ENCODE measurements around the gene C1orf159. TPM values are rescaled to one million over a fixed set of nuclear protein-coding genes. Genes with fewer than 3 reads are reported as not detected.
"Not testable (repeated sequence)": the region's sequence is repeated elsewhere in the genome, so short reads cannot be mapped to it uniquely, and the experiment has no call there.

C1orf159 gene
- total and polyA plus RNA-seq, 2 experiments from 2014 or later = 9.6 to 21.5 TPM

GRCh38 chr1:1098681-1099421 is 17.0 kb downstream of the C1orf159 start (continued):
- TF ChIP-seq CTCF (conservative IDR thresholded peaks at IDR 0.05; ENCODE audit: low read depth in 2 of 2) (no peak), ZNF114 (CRISPR knock-in tag; IDR thresholded peaks at IDR 0.05) (no peak), ETS1 (IDR thresholded peaks at IDR 0.05) (no peak), STAT1 (IDR thresholded peaks at IDR 0.05; ENCODE audit: unreplicated experiment) (no peak)

GRCh38 chr1:1096136-1096535 is 19.8 kb downstream of the C1orf159 start:
- peaks cover 12% of the 10 kb centered on the region; the same call in 2 of the 3 replicates for H3K36me3 Mint-ChIP-seq (ENCODE audit: low read depth)

GRCh38 chr1:1094981-1095380 is 20.9 kb downstream of the C1orf159 start:
- TF ChIP-seq NANOG (IDR thresholded peaks at IDR 0.05; ENCODE audit: borderline replicate concordance) (no peak), ZNF462 (CRISPR knock-in tag; IDR thresholded peaks at IDR 0.05) (no peak), ETS1 (IDR thresholded peaks at IDR 0.05) (no peak)
- Histone ChIP-seq H3K9me2 (ENCODE audit: insufficient read depth) (no peaks in the 10 kb centered on the region), H3K4me3 (no peak overlapping the region), H2AFZ (no peak overlapping the region), H3K4me2 (no peak overlapping the region), H3K36me3 (ENCODE audit: insufficient read depth) (no peaks in the 10 kb centered on the region), H3K27ac (ENCODE audit: low read depth) (no peak overlapping the region), H3K27me3 (ENCODE audit: insufficient read depth) (peaks cover 11% of the 10 kb centered on the region; the same call in 1 of the 2 replicates), H3F3A (replicated peaks; ENCODE audit: low read depth) (no peaks in the 10 kb centered on the region), H3K79me2 (replicated peaks; ENCODE audit: insufficient read depth) (no peaks in the 10 kb centered on the region), H3K4me1 (ENCODE audit: insufficient read depth) (no peaks in the 10 kb centered on the region), H4K20me1 (replicated peaks; ENCODE audit: insufficient read depth) (no peaks in the 10 kb centered on the region)
- Mint-ChIP-seq H3K4me3 (no peak overlapping the region), H3K36me3 (ENCODE audit: low read depth) (peaks cover 6% of the 10 kb centered on the region; the same call in 2 of the 3 replicates), H3K9me3 (peaks cover 33% of the 10 kb centered on the region), H3K27me3 (ENCODE audit: insufficient read depth, low read depth, poor library complexity) (peaks cover 12% of the 10 kb centered on the region), H3K27ac (no peak overlapping the region), H3K4me1 (no peaks in the 10 kb centered on the region)
- ATAC-seq = no peak
- DNase-seq (ENCODE audit: low spot score) = no peak

More at GRCh38 chr1:1096136-1096535, 19.8 kb downstream of the C1orf159 start:
- not testable (repeated sequence) for H3K79me2 ChIP-seq (replicated peaks; ENCODE audit: insufficient read depth); H2AFZ ChIP-seq; H3K27ac Mint-ChIP-seq; H3K4me2 ChIP-seq; H3K4me3 ChIP-seq; H3K4me1 ChIP-seq (ENCODE audit: insufficient read depth); H3K4me1 Mint-ChIP-seq; H3K9me2 ChIP-seq (ENCODE audit: insufficient read depth); H3K36me3 ChIP-seq (ENCODE audit: insufficient read depth); DNase-seq (ENCODE audit: low spot score); H3F3A ChIP-seq (replicated peaks; ENCODE audit: low read depth); H3K27ac ChIP-seq (ENCODE audit: low read depth); H4K20me1 ChIP-seq (replicated peaks; ENCODE audit: insufficient read depth); ATAC-seq; H3K4me3 Mint-ChIP-seq
- H3K9me3 Mint-ChIP-seq = peaks cover 40% of the 10 kb centered on the region
- peaks cover 14% of the 10 kb centered on the region; the same call in 1 of the 2 replicates for H3K27me3 ChIP-seq (ENCODE audit: insufficient read depth)
- H3K27me3 Mint-ChIP-seq (ENCODE audit: insufficient read depth, low read depth, poor library complexity) = peaks cover 12% of the 10 kb centered on the region
